ENCODE data around the gene ZFAND3. TPM values are rescaled to one million over a fixed set of nuclear protein-coding genes. Genes with fewer than 3 reads are reported as not detected.

The ZFAND3 gene
- total and polyA plus RNA-seq, 2 donors (not counting 3 experiments of a cell fraction or from before 2014, with no cell fraction given): 15.4 to 54.2 TPM

GRCh38 chr6:38021029-38021428, 201.5 kb downstream of the ZFAND3 start:
- Histone ChIP-seq H3K9ac (replicated peaks; ENCODE audit: extremely low read depth, insufficient read depth, low read length) (no peak overlapping the region), H3K4me3 (replicated peaks in 1 of 3; ENCODE audit: insufficient read depth in 1 of 3, low read depth in 1 of 3, low read length in 3 of 3) (no peak overlapping the region), H2AFZ (ENCODE audit: low read depth, low read length) (no peak overlapping the region), H3K27ac (ENCODE audit: insufficient read depth, low read depth, low read length) (no peak overlapping the region), H3K9me1 (replicated peaks; ENCODE audit: control insufficient read depth, extremely low read depth, insufficient read depth, low read length) (no peaks in the 10 kb centered on the region), H3K36me3 (ENCODE audit: control insufficient read depth in 2 of 2, extremely low read depth in 1 of 2, insufficient read depth in 2 of 2, low read length in 2 of 2) (no peaks in the 10 kb centered on the region), H3K9me3 (replicated peaks; ENCODE audit: control insufficient read depth, insufficient read depth, low read length) (no peaks in the 10 kb centered on the region), H3K79me2 (ENCODE audit: control insufficient read depth, insufficient read depth, low read length) (peaks cover 37% of the 10 kb centered on the region), H4K20me1 (replicated peaks; ENCODE audit: control insufficient read depth, extremely low read depth, insufficient read depth, low read length) (peaks cover 17% of the 10 kb centered on the region), H3K27me3 (ENCODE audit: control insufficient read depth in 2 of 2, insufficient read depth in 2 of 2, low read length in 2 of 2) (no peaks in the 10 kb centered on the region), H3K4me2 (ENCODE audit: insufficient read depth, low read length) (no peak overlapping the region), H3K4me1 (ENCODE audit: control insufficient read depth, extremely low read depth, insufficient read depth, low read length) (no peaks in the 10 kb centered on the region)
- BruUV-seq (replicated peaks): no TSS peak
- FAIRE-seq (no peak), DNase-seq (ENCODE audit: low read depth, low spot score) (no peak)
- TF ChIP-seq POLR2A (IDR thresholded peaks at IDR 0.05; ENCODE audit: low read depth, low read length) (no peak), MAX (IDR thresholded peaks at IDR 0.05; ENCODE audit: insufficient read depth, insufficient read length) (no peak), JUN (IDR thresholded peaks at IDR 0.05; ENCODE audit: borderline replicate concordance, insufficient read depth, insufficient read length, low read depth) (no peak), POLR2AphosphoS5 (IDR thresholded peaks at IDR 0.05; ENCODE audit: insufficient read depth, low read depth, low read length) (no peak), GATA2 (IDR thresholded peaks at IDR 0.05; ENCODE audit: insufficient read depth, insufficient read length, low read depth, low read length) (no peak), CTCF (IDR thresholded peaks at IDR 0.05; ENCODE audit: extremely low read depth in 1 of 2, insufficient read depth in 1 of 2, low read depth in 1 of 2, low read length in 2 of 2) (no peak), MYC (IDR thresholded peaks at IDR 0.05; ENCODE audit: low read depth, low read length) (no peak), FOS (IDR thresholded peaks at IDR 0.05; ENCODE audit: borderline replicate concordance, insufficient read depth, low read length) (no peak)
- dilution Hi-C loops (cut with MboI; ENCODE audit: extremely low pct_ligation_motif_present, low sequenced_read_pairs) (no loop called here), intact Hi-C loops (cut with micrococcal nuclease) (loop anchor here (10.0 kb wide), 1 partner anchor 654 kb away; no protein-coding TSS in a partner anchor)
- ChIA-PET CTCF (interaction anchor here (0.6 to 1.0 kb wide), 5 partner anchors 13 to 230 kb away, joined by 3 to 5 read pairs (median 3); no protein-coding TSS in a partner anchor), POLR2A (no interaction called here)
